Astrocyte of the spinal cord (primary cell): Measurements from ENCODE around the gene VCAM1.
A peak's percentile ranks its signal among the peaks of the same experiment; 100 is the strongest.
"Not testable (repeated sequence)": the region's sequence is repeated elsewhere in the genome, so short reads cannot be mapped to it uniquely, and the experiment has no call there.

Experiments
- DNase-seq: peaks from one replicate; pipeline ENCODE4 v3.0.0; 2011; ENCODE audit warnings: low read depth, low spot score
- H3K4me3 ChIP-seq: 2 replicates; pipeline ENCODE4 v1.5.1; 2011; ENCODE audit warnings: low read depth, mild to moderate bottlenecking, low read length, moderate library complexity
- in situ Hi-C: cut with HindIII; loops from 2 replicates; pipeline ENCODE4 v1.10.0; 2017; ENCODE audit warnings: low sequenced_read_pairs
- TF ChIP-seq, protein P1 (sequence below): IDR thresholded peaks from 2 replicates; pipeline ENCODE4 v1.5.1; 2012; ENCODE audit warnings: low read depth, mild to moderate bottlenecking, low read length, inconsistent platforms

The VCAM1 gene

DNA sequence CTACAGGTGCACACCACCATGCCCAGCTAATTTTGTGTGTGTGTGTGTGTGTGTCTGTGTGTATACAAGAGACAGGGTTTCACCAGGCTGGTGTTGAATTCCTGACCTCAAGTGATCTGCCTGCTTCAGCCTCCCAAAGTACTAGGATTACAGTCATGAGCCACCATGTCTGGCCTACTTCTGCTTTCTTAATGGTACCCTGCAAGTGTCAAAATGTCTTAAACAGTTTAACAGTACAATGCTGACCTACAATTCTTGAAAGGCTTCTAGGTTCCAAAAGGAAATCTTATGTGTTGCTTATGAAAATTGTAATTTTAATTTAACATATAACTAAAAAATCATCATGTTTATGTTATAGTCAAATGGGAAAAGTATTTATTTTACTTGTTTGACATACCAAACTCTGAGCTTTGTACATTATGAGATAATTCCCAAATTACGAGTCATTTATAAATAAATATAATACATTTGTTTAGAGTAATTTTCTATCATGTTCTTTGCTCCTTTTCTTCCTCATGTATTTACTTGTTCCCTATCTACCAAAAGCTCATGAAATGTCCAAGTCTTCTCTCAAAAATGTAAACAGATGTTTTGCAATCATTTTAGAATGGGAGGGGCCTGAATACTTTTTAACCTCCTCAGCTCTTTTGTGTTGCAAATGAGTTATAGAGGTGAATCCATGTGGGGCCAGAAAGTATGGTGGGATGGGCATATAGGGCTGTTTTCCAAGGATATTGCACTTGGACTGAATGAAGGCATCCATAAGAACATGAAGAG, 8.4 kb upstream of the VCAM1 start:
- no peak overlapping the region for H3K4me3 ChIP-seq
- TF ChIP-seq, protein P1, sequence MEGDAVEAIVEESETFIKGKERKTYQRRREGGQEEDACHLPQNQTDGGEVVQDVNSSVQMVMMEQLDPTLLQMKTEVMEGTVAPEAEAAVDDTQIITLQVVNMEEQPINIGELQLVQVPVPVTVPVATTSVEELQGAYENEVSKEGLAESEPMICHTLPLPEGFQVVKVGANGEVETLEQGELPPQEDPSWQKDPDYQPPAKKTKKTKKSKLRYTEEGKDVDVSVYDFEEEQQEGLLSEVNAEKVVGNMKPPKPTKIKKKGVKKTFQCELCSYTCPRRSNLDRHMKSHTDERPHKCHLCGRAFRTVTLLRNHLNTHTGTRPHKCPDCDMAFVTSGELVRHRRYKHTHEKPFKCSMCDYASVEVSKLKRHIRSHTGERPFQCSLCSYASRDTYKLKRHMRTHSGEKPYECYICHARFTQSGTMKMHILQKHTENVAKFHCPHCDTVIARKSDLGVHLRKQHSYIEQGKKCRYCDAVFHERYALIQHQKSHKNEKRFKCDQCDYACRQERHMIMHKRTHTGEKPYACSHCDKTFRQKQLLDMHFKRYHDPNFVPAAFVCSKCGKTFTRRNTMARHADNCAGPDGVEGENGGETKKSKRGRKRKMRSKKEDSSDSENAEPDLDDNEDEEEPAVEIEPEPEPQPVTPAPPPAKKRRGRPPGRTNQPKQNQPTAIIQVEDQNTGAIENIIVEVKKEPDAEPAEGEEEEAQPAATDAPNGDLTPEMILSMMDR = no peak
- DNase-seq = no peak
- in situ Hi-C loops = no loop called here

DNA sequence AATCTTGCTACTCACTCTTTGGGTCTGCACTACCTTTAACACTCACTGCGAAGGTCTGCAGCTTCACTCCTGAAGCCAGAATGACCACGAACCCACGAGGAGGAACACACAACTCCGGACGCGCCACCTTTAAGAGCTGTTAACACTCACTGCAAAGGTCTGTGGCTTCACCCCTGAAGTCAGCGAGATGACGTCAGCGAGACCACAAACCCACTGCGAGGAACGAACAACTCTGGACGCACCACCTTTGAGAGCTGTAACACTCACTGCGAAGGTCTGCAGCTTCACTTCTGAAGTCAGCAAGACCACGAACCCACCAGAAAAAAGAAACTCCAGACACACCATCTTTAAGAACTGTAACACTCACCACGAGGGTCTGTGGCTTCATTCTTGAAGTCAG, 6.5 kb upstream of the VCAM1 start:
- in situ Hi-C loops, DNase-seq, H3K4me3 ChIP-seq: not testable (repeated sequence)

DNA sequence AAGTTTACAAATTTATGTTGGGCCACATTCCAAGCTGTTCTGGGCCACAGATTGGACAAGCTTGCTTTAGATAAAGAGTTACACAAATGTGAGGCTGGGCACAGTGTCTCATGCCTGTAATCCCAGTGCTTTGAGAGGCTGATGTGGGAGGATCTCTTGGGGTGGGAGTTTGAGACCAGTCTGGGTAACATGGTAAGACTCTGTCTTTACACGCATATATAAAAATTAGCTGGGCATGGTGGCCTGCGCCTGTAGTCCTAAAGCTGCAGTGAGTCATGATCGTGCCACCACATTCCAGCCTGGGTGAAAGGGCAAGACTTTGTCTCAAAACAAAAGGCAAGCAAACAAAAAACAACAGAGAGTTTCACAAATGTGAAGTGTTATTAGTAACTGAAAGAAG, 5.9 kb upstream of the VCAM1 start:
- H3K4me3 ChIP-seq = no peak overlapping the region
- DNase-seq = no peak
- TF ChIP-seq, protein P1 = no peak
- in situ Hi-C loops = no loop called here

DNA sequence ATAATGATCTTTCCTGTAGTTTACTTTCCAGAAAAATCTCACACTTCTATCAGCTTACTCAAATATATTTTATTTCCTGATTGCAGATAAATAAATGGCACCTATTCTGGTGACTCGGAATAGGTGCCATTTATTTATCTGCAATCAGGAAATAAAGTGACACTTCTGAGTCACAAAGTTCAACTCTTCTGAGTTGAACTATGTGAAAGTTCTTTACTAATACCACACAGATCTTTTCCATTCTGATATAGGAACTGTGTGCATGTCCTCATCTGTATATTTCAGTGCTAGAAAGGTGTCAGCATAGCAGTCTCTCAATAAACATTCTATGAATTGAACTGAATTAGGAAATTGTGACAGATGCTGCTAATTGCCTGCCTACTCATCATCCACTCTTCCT, 4.9 kb upstream of the VCAM1 start:
- no peak overlapping the region for H3K4me3 ChIP-seq
- in situ Hi-C loops = no loop called here
- TF ChIP-seq, protein P1 = no peak
- no peak for DNase-seq

DNA sequence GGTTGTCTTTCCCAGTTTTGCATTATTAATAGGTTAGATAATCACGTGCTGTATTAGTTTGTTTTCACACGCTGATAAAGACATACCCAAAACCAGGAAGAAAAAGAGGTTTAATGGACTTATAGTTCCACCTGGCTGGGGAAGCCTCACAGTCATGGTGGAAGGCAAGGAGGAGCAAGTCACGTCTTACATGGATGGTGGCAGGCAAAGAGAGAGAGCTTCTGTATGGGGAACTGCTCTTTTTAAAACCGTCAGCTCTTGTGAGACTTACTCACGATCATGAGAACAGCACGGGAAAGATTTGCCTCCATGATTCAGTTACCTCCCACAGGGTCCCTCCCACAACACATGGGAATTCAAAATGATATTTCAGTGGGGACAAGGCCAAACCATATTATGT, 2.3 kb upstream of the VCAM1 start:
- no peak for DNase-seq
- in situ Hi-C loops = no loop called here
- no peak overlapping the region for H3K4me3 ChIP-seq
- TF ChIP-seq, protein P1 = no peak

DNA sequence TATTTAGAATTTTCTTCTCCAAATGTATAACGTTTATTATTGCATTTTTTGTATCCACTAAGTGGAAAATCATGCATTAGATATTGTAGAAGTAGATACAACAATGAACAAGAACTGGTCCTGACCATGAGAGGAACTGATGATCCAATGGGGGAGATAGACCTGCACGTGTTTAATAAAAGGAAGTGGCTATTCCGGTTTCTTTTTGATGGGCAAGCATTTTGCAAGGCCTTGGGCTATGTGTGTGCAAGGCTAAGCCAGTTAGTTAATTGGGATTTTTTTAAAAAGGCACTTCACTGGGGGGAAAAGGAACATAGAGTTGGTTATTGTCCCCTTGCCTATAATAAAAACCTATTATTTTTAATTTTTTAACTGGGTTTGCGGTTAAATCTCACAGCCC, 961 bp upstream of the VCAM1 start:
- in situ Hi-C loops = no loop called here
- TF ChIP-seq, protein P1 = no peak
- no peak overlapping the region for H3K4me3 ChIP-seq
- DNase-seq = no peak

DNA sequence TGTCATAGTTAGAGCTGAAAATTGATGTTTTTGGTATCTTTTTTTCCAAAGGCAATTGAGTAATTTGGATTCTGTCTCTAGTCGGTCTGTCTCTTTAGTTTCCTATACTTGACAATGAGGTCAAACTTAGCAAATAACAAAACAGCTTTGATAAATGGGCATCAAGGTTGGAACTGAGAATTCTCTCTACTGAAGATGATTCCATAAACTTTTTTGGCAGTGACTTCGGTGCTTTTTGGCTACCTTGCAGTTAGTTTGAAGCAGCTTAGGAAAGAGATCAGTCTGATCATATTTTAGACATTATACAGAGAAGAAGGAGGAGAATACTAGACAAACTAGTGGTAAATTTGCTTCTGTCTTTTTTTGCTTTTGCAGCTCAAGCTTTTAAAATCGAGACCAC, 559 bp downstream of the VCAM1 start:
- peak overlapping the region; percentile 25 for H3K4me3 ChIP-seq
- in situ Hi-C loops = no loop called here
- no peak for DNase-seq
- TF ChIP-seq, protein P1 = no peak
